ENCODE data around the gene AGPAT4.
"Not testable (repeated sequence)": the region's sequence is repeated elsewhere in the genome, so short reads cannot be mapped to it uniquely, and the experiment has no call there.

Gene AGPAT4

GRCh38 chr6:161200610-161201370 is 73.1 kb downstream of the AGPAT4 start:
- DNase-seq (ENCODE audit: low read depth in 2 of 2): no peak

- no peak for DNase-seq (ENCODE audit: low read depth in 2 of 2)
Observed at GRCh38 chr6:161199850-161200249, 74.0 kb downstream of the AGPAT4 start.

GRCh38 chr6:161198783-161199460 is 74.9 kb downstream of the AGPAT4 start:
- no peak for DNase-seq (ENCODE audit: low read depth in 2 of 2)

- DNase-seq (ENCODE audit: low read depth in 2 of 2): no peak
Observed at GRCh38 chr6:161198176-161198575, 75.7 kb downstream of the AGPAT4 start.

- no peak for DNase-seq (ENCODE audit: low read depth in 2 of 2)
Observed at GRCh38 chr6:161195386-161195785, 78.5 kb downstream of the AGPAT4 start.

GRCh38 chr6:161194374-161194773 is 79.5 kb downstream of the AGPAT4 start:
- no peak for DNase-seq (ENCODE audit: low read depth in 2 of 2)

- no peak for DNase-seq (ENCODE audit: low read depth in 2 of 2)
Observed at GRCh38 chr6:161192636-161193411, 81.0 kb downstream of the AGPAT4 start.

- no peak for DNase-seq (ENCODE audit: low read depth in 2 of 2)
Observed at GRCh38 chr6:161191671-161192070, 82.2 kb downstream of the AGPAT4 start.

- no peak for DNase-seq (ENCODE audit: low read depth in 2 of 2)
Observed at GRCh38 chr6:161191007-161191406, 82.9 kb downstream of the AGPAT4 start.

- DNase-seq (ENCODE audit: low read depth in 2 of 2): no peak
Observed at GRCh38 chr6:161189891-161190290, 84.0 kb downstream of the AGPAT4 start.

- no peak for DNase-seq (ENCODE audit: low read depth in 2 of 2)
Observed at GRCh38 chr6:161188547-161189465, 85.1 kb downstream of the AGPAT4 start.

- DNase-seq (ENCODE audit: low read depth in 2 of 2): no peak
Observed at GRCh38 chr6:161186173-161186769, 87.6 kb downstream of the AGPAT4 start.

GRCh38 chr6:161181121-161181520 is 92.7 kb downstream of the AGPAT4 start:
- DNase-seq (ENCODE audit: low read depth in 2 of 2): no peak

GRCh38 chr6:161178155-161178554 is 95.7 kb downstream of the AGPAT4 start:
- not testable (repeated sequence) for DNase-seq (ENCODE audit: low read depth in 2 of 2)

- DNase-seq (ENCODE audit: low read depth in 2 of 2): not testable (repeated sequence)
Observed at GRCh38 chr6:161176428-161176827, 97.4 kb downstream of the AGPAT4 start.

- DNase-seq (ENCODE audit: low read depth in 2 of 2): not testable (repeated sequence)
Observed at GRCh38 chr6:161172769-161173168, 101.1 kb downstream of the AGPAT4 start.

GRCh38 chr6:161171207-161171606 is 102.7 kb downstream of the AGPAT4 start:
- DNase-seq (ENCODE audit: low read depth in 2 of 2): no peak

GRCh38 chr6:161169696-161170095 is 104.2 kb downstream of the AGPAT4 start:
- no peak for DNase-seq (ENCODE audit: low read depth in 2 of 2)

- DNase-seq (ENCODE audit: low read depth in 2 of 2): no peak
Observed at GRCh38 chr6:161169035-161169434, 104.8 kb downstream of the AGPAT4 start.

GRCh38 chr6:161168281-161168891 is 105.5 kb downstream of the AGPAT4 start:
- DNase-seq (ENCODE audit: low read depth in 2 of 2): no peak

- DNase-seq (ENCODE audit: low read depth in 2 of 2): no peak
Observed at GRCh38 chr6:161166677-161167076, 107.2 kb downstream of the AGPAT4 start.
